A549 (cell line): ENCODE measurements around the gene SIRT7. TPM values are rescaled to one million over a fixed set of nuclear protein-coding genes. Genes with fewer than 3 reads are reported as not detected.

Experiments used
- ATAC-seq, 2 experiments: fragments of 200-7000 bp in 1 of 2; fragments of >200 bp in 1 of 2; cut with Nextera tagmentation in 1 of 2; cut with Tn5 transposase in 1 of 2; 3 replicates each; pipeline versions ENCODE4 v1.8.0 to v1.9.1; 2018 to 2020; ENCODE audit warnings: mild to moderate bottlenecking in 1 of 2, moderate library complexity in 1 of 2
- CTCF ChIA-PET: fragments of 300-600 bp; sonication (Branson Sonifier 250); formaldehyde crosslinking; extraction: SDS; loops from one replicate; lab custom pipeline; 2021; ENCODE audit warnings: antibody characterized with exemption, inconsistent platforms; lab: Yijun Ruan, JAX
- POLR2A ChIA-PET: fragments of 350-600 bp; formaldehyde crosslinking; extraction: SDS; loops from one replicate; lab custom pipeline; 2021; ENCODE audit warnings: antibody characterized with exemption, inconsistent platforms; lab: Yijun Ruan, JAX
- DNase-seq, 2 experiments: peaks; one replicate each; pipeline versions ENCODE4 v3.0.0 to v3.0.0-alpha.2; 2011 to 2016; ENCODE audit warnings: low read depth in 1 of 2, low spot score in 1 of 2
- FAIRE-seq: peaks from 2 replicates; lab custom pipeline; 2011; peaks lifted over from hg19 to GRCh38; lab: Jason Lieb, UNC
- H3K27ac ChIP-seq, 2 experiments: fragments of >200 bp; sonication (Bioruptor Twin); formaldehyde crosslinking; 3 replicates each; pipeline ENCODE4 v1.5.1; 2016 to 2017
- H3K4me1 ChIP-seq: fragments of >200 bp; sonication (Bioruptor Twin); formaldehyde crosslinking; 3 replicates; pipeline ENCODE4 v1.6.1; 2016
- H3K4me2 ChIP-seq: fragments of >200 bp; sonication (Bioruptor Twin); formaldehyde crosslinking; 3 replicates; pipeline ENCODE4 v1.6.1; 2016
- H3K4me3 ChIP-seq: fragments of >200 bp; sonication (Bioruptor Twin); formaldehyde crosslinking; 3 replicates; pipeline ENCODE4 v1.5.1; 2016
- H3K9me3 ChIP-seq: fragments of >200 bp; sonication (Bioruptor Twin); formaldehyde crosslinking; 3 replicates; pipeline ENCODE4 v1.6.1; 2016
- ATOH8 ChIP-seq: fragments of 250-450 bp; sonication (Bioruptor Pico); IDR thresholded peaks from 2 replicates; pipeline ENCODE4 v1.5.0; 2020; ENCODE audit warnings: low read depth, mild to moderate bottlenecking, moderate library complexity
- BCL3 ChIP-seq: fragments of >200 bp; sonication (Bioruptor Twin); formaldehyde crosslinking; IDR thresholded peaks from 3 replicates; pipeline ENCODE4 v1.6.1; 2016
- CBX2 ChIP-seq: fragments of 200-600 bp; sonication (generic); IDR thresholded peaks from 2 replicates; pipeline ENCODE4 v1.6.1; 2016; ENCODE audit warnings: low read depth, mild to moderate bottlenecking, borderline replicate concordance
- CHD4 ChIP-seq: fragments of 200-600 bp; sonication (generic); IDR thresholded peaks from 2 replicates; pipeline ENCODE4 v1.6.1; 2016; ENCODE audit warnings: antibody characterized with exemption, mild to moderate bottlenecking, borderline replicate concordance
- CTCF ChIP-seq: fragments of >200 bp; sonication (Bioruptor Twin); formaldehyde crosslinking; IDR thresholded peaks from 3 replicates; pipeline ENCODE4 v1.5.1; 2016
- EHF ChIP-seq: fragments of 250-450 bp; sonication (Bioruptor Pico); IDR thresholded peaks from 2 replicates; pipeline ENCODE4 v1.5.0; 2020; ENCODE audit warnings: mild to moderate bottlenecking
- ESRRA ChIP-seq: fragments of 150-350 bp; IDR thresholded peaks from 2 replicates; pipeline ENCODE4 v1.6.1; 2014; ENCODE audit warnings: mild to moderate bottlenecking, low read length, borderline replicate concordance
- HEYL ChIP-seq: fragments of 250-450 bp; sonication (Bioruptor Pico); IDR thresholded peaks from 2 replicates; pipeline ENCODE4 v1.8.0; 2021; ENCODE audit warnings: mild to moderate bottlenecking, moderate library complexity
- HMGXB4 ChIP-seq: fragments of 250-450 bp; sonication (Bioruptor Pico); IDR thresholded peaks from 2 replicates; pipeline ENCODE4 v1.5.0; 2021; ENCODE audit warnings: mild to moderate bottlenecking, moderate library complexity, borderline replicate concordance
- HOXA7 ChIP-seq: fragments of 250-450 bp; sonication (Bioruptor Pico); IDR thresholded peaks from 2 replicates; pipeline ENCODE4 v1.5.0; 2020; ENCODE audit warnings: mild to moderate bottlenecking, moderate library complexity
- HOXB13 ChIP-seq: fragments of 250-450 bp; sonication (Bioruptor Pico); IDR thresholded peaks from 2 replicates; pipeline ENCODE4 v1.5.0; 2020; ENCODE audit warnings: low read depth, mild to moderate bottlenecking, moderate library complexity
- HOXB5 ChIP-seq: fragments of 250-450 bp; sonication (Bioruptor Pico); IDR thresholded peaks from 2 replicates; pipeline ENCODE4 v1.5.0; 2020; ENCODE audit warnings: mild to moderate bottlenecking, moderate library complexity
- KDM1A ChIP-seq: fragments of 200-600 bp; sonication (generic); IDR thresholded peaks from 2 replicates; pipeline ENCODE4 v1.6.1; 2016; ENCODE audit warnings: low read depth, mild to moderate bottlenecking
- KDM5A ChIP-seq: fragments of 200-600 bp; sonication (generic); IDR thresholded peaks from 2 replicates; pipeline ENCODE4 v1.6.1; 2016; ENCODE audit warnings: antibody characterized with exemption, mild to moderate bottlenecking
- MAZ ChIP-seq: fragments of 150-350 bp; IDR thresholded peaks from 2 replicates; pipeline ENCODE4 v1.6.1; 2014; ENCODE audit warnings: antibody characterized with exemption, low read depth, low read length, borderline replicate concordance
- MYC ChIP-seq: IDR thresholded peaks from 2 replicates; pipeline ENCODE4 v1.6.1; 2012; ENCODE audit warnings: mild to moderate bottlenecking, inconsistent platforms, low read length, improper control_type of control experiment, borderline replicate concordance
- NFE2L2 ChIP-seq: fragments of 150-350 bp; conservative IDR thresholded peaks from 2 replicates; pipeline ENCODE4 v1.6.1; 2014; ENCODE audit warnings: low read length
- NPAS2 ChIP-seq: fragments of 250-450 bp; sonication (Bioruptor Pico); IDR thresholded peaks from 2 replicates; pipeline ENCODE4 v1.8.0; 2022; ENCODE audit warnings: mild to moderate bottlenecking, moderate library complexity, borderline replicate concordance
- POLR2A ChIP-seq: IDR thresholded peaks from 2 replicates; pipeline ENCODE4 v1.6.1; 2012; ENCODE audit warnings: mild to moderate bottlenecking, low read length
- POLR2AphosphoS2 ChIP-seq: conservative IDR thresholded peaks from 2 replicates; pipeline ENCODE4 v1.6.1; 2012; ENCODE audit warnings: low read length, improper control_type of control experiment, inconsistent platforms
- RCOR1 ChIP-seq: fragments of 150-350 bp; IDR thresholded peaks from 2 replicates; pipeline ENCODE4 v1.6.1; 2014; ENCODE audit warnings: antibody characterized with exemption, low read length, low read depth
- REST ChIP-seq: fragments of 200-600 bp; sonication (generic); IDR thresholded peaks from 2 replicates; pipeline ENCODE4 v1.6.1; 2016; ENCODE audit warnings: antibody characterized with exemption, mild to moderate bottlenecking, moderate library complexity
- RNF2 ChIP-seq: fragments of 200-600 bp; sonication (generic); IDR thresholded peaks from 2 replicates; pipeline ENCODE4 v1.6.1; 2016; ENCODE audit warnings: low read depth, mild to moderate bottlenecking, antibody characterized with exemption, moderate library complexity, borderline replicate concordance
- SREBF2 ChIP-seq: fragments of 450-650 bp; IDR thresholded peaks from 2 replicates; pipeline ENCODE4 v1.6.1; 2014; ENCODE audit warnings: mild to moderate bottlenecking, moderate library complexity
- ZC3H11A ChIP-seq: fragments of 450-650 bp; IDR thresholded peaks from 2 replicates; pipeline ENCODE4 v1.6.1; 2014; ENCODE audit warnings: antibody characterized with exemption, mild to moderate bottlenecking
- ZSCAN20 ChIP-seq: fragments of 250-450 bp; sonication (Bioruptor Pico); IDR thresholded peaks from 2 replicates; pipeline ENCODE4 v1.8.0; 2022; ENCODE audit warnings: mild to moderate bottlenecking, moderate library complexity
- WGBS: methylation state at CpG from one replicate; pipeline ENCODE4 v1.1.6; 2017; ENCODE audit errors: missing lambda C conversion rate; 5-methylcytosine and 5-hydroxymethylcytosine counted together
- polyA plus RNA-seq, 4 experiments: library from polyadenylated mRNA; depleted of rRNA in 3 of 4; stranded (reverse); fragments of >200 nt; fragmentation: RNase III in 1 of 4; extraction: RNeasy Plus Mini Kit Qiagen cat#74134 plus additional on column Dnase treatment in 1 of 4; gene quantifications; 2 replicates in 3 of 4; 3 replicates in 1 of 4; pipeline ENCODE4 v1.2.3, GENCODE V29; 2011 to 2017

SIRT7 gene
- polyA plus RNA-seq, 2 of the 4 experiments (the other 2 are of a cell fraction), result 9.8 to 35.2 TPM

GRCh38 chr17:81909966-81910839 lies 7.8 kb downstream of the SIRT7 start:
- peak overlapping the region; percentile 62 to 88 for H3K27ac ChIP-seq
- H3K4me2 ChIP-seq, result peak overlapping the region; percentile 98
- H3K4me1 ChIP-seq, result peaks cover 10% of the 10 kb centered on the region; the same call in 2 of the 3 replicates
- ChIA-PET CTCF (interaction anchor here (1.1 to 7.6 kb wide), 9 partner anchors 7 to 111 kb away, joined by 3 to 68 read pairs (median 5); partner anchors contain the start of genes MAFG and PYCR1), POLR2A (interaction anchor here (1.5 kb wide), 1 partner anchor 13 kb away, joined by 3 read pairs; no protein-coding TSS in a partner anchor)
- H3K9me3 ChIP-seq, result no peaks in the 10 kb centered on the region
- H3K4me3 ChIP-seq, result peak overlapping the region; percentile 71
- FAIRE-seq (no peak), ATAC-seq (peak in 1 of 2 experiments; percentile 1; a peak in 2 of 6 replicates), DNase-seq (no peak)
- WGBS, result 60% methylated on average over 23 of the region's 23 CpGs
- TF ChIP-seq CTCF (no peak), HEYL (CRISPR knock-in tag) (no peak), ESRRA (no peak), RNF2 (no peak), ATOH8 (CRISPR knock-in tag) (no peak), MAZ (no peak), HMGXB4 (no peak), HOXB13 (CRISPR knock-in tag) (no peak), NFE2L2 (no peak), RCOR1 (no peak), ZSCAN20 (CRISPR knock-in tag) (no peak), POLR2AphosphoS2 (no peak), KDM1A (no peak), CBX2 (no peak)

GRCh38 chr17:81909231-81909630 lies 8.7 kb downstream of the SIRT7 start:
- FAIRE-seq, result no peak
- Histone ChIP-seq H3K9me3 (no peaks in the 10 kb centered on the region), H3K4me2 (no peak overlapping the region), H3K4me1 (peaks cover 10% of the 10 kb centered on the region; the same call in 2 of the 3 replicates), H3K4me3 (no peak overlapping the region), H3K27ac (no peak overlapping the region)
- ATAC-seq, result no peak
- ChIA-PET POLR2A (no interaction called here), CTCF (interaction anchor here (0.8 to 7.6 kb wide), 8 partner anchors 8 to 112 kb away, joined by 3 to 68 read pairs (median 5); partner anchors contain the start of gene MAFG)
- TF ChIP-seq EHF, result no peak
- TF ChIP-seq REST, result no peak
- no peak for TF ChIP-seq POLR2A
- no peak for TF ChIP-seq NPAS2 (CRISPR knock-in tag)
- TF ChIP-seq HOXB5 (CRISPR knock-in tag), result no peak
- TF ChIP-seq MYC, result no peak
- no peak for TF ChIP-seq HOXA7 (CRISPR knock-in tag)
- no peak for TF ChIP-seq ZC3H11A
- no peak for TF ChIP-seq BCL3
- TF ChIP-seq CHD4, result no peak
- no peak for TF ChIP-seq ZSCAN20 (CRISPR knock-in tag)
- no peak for TF ChIP-seq CBX2
- TF ChIP-seq POLR2AphosphoS2, result no peak
- TF ChIP-seq SREBF2, result no peak
- no peak for TF ChIP-seq KDM5A
- TF ChIP-seq, all 56 proteins: peak for 0
- 92% methylated on average over 12 of the region's 12 CpGs for WGBS
- no peak for DNase-seq
